Mammary epithelial cell (primary cell): ENCODE measurements around the gene UBE2E1.

Source experiments
- EZH2 ChIP-seq: IDR thresholded peaks from 2 replicates; pipeline ENCODE4 v1.6.1; 2012; ENCODE audit warnings: low read length, inconsistent platforms, borderline replicate concordance
- TF ChIP-seq, protein P1 (sequence below), 2 donors: IDR thresholded peaks in 1 of 2; conservative IDR thresholded peaks in 1 of 2; 2 replicates each; pipeline ENCODE4 v1.5.1; 2011 to 2012; ENCODE audit warnings: inconsistent platforms in 2 of 2, low read length in 2 of 2, mild to moderate bottlenecking in 2 of 2, control low read depth in 1 of 2, low read depth in 1 of 2; ENCODE audit not compliant: insufficient read depth in 1 of 2; ENCODE audit errors: extremely low read depth in 1 of 2

DNA sequence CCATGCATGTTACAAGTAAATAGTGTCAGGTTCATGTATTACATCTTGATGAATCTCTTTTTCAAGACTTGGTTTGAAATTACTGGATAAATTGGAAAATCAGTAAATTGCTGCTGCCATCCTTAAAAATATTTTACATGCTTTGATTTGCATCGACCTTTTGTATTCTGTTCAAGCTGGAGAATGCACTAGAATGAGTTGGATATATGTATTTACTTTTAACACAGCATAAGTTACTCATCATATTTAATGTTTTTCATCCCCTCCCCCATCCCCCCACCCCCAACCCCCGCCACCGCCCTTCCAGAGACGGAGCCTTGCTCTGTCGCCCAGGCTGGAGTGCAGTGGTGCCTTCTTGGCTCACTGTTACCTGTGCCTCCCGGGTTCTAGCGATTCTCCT is 16.8 kb downstream of the UBE2E1 start:
- TF ChIP-seq, protein P1, sequence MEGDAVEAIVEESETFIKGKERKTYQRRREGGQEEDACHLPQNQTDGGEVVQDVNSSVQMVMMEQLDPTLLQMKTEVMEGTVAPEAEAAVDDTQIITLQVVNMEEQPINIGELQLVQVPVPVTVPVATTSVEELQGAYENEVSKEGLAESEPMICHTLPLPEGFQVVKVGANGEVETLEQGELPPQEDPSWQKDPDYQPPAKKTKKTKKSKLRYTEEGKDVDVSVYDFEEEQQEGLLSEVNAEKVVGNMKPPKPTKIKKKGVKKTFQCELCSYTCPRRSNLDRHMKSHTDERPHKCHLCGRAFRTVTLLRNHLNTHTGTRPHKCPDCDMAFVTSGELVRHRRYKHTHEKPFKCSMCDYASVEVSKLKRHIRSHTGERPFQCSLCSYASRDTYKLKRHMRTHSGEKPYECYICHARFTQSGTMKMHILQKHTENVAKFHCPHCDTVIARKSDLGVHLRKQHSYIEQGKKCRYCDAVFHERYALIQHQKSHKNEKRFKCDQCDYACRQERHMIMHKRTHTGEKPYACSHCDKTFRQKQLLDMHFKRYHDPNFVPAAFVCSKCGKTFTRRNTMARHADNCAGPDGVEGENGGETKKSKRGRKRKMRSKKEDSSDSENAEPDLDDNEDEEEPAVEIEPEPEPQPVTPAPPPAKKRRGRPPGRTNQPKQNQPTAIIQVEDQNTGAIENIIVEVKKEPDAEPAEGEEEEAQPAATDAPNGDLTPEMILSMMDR (conservative IDR thresholded peaks at IDR 0.05 in 1 of 2, IDR thresholded peaks at IDR 0.05 in 1 of 2; ENCODE audit: extremely low read depth in 1 of 2, insufficient read depth in 1 of 2, low read depth in 1 of 2, low read length in 2 of 2): no peak
- no peak for TF ChIP-seq EZH2
